Body of pancreas (tissue), 4 donors: ENCODE measurements around the gene GCLC.

Source experiments
- POLR2A ChIP-seq, 3 donors: fragments of 450-650 bp; IDR thresholded peaks; one replicate each; pipeline ENCODE4 v1.6.1; 2016; ENCODE audit warnings: antibody characterized with exemption in 3 of 3, mild to moderate bottlenecking in 2 of 3
- TF ChIP-seq, protein P1 (sequence below), 7 experiments: fragments of 450-650 bp in 4 of 7; fragments of 200-600 bp in 3 of 7; sonication (generic) in 3 of 7; IDR thresholded peaks; one replicate each; pipeline ENCODE4 v1.5.1; 2016 to 2019; ENCODE audit warnings: antibody characterized with exemption in 7 of 7

DNA sequence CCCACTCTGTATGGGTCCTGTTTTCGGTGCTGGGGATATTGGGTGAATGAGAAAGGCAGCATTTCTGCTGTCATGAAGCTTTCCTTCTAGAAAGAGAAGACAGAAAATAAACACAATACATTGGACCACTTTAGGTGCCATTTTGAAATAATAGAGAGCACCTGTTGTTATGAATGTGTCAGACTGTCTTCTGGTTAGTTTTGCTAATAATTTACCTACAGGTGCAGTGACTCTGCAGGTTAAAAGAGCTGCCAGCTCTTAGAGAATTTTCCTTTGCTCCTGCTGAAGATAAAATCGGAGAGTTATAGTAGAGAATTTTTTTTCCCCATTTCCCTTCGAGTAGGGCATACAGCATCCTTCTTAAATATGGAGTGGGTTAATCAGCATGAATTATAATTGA is 21.9 kb upstream of the GCLC start:
- TF ChIP-seq, protein P1, sequence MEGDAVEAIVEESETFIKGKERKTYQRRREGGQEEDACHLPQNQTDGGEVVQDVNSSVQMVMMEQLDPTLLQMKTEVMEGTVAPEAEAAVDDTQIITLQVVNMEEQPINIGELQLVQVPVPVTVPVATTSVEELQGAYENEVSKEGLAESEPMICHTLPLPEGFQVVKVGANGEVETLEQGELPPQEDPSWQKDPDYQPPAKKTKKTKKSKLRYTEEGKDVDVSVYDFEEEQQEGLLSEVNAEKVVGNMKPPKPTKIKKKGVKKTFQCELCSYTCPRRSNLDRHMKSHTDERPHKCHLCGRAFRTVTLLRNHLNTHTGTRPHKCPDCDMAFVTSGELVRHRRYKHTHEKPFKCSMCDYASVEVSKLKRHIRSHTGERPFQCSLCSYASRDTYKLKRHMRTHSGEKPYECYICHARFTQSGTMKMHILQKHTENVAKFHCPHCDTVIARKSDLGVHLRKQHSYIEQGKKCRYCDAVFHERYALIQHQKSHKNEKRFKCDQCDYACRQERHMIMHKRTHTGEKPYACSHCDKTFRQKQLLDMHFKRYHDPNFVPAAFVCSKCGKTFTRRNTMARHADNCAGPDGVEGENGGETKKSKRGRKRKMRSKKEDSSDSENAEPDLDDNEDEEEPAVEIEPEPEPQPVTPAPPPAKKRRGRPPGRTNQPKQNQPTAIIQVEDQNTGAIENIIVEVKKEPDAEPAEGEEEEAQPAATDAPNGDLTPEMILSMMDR (IDR thresholded peaks at IDR 0.05), result no peak
- no peak for TF ChIP-seq POLR2A (IDR thresholded peaks at IDR 0.05)
